ENCODE results near the gene ADIG. TPM values are rescaled to one million over a fixed set of nuclear protein-coding genes. Genes with fewer than 3 reads are reported as not detected.

ADIG gene
- total and polyA plus RNA-seq, 2 of the 8 experiments (the other 6 are each of a cell fraction or from before 2014, with no cell fraction given), result not detected

DNA sequence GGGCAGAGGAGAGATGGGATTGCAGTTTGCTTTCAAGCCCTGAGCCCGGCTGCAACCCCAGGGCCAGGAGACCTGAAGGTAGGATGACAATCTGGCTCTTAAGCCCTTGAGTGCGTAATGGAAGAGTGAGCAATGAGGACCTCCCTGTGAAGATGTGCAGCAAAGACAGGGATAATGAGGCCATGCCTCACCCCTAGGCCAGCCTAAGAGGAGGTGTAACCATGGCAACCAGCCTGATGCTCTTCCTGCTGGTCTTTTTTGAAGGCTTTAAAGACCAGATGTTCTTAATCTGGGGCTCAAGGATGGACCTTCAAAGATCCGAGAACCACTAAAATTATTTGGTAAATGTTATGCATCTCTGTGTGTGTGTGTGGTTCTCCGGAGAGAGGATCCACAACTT lies 28.8 kb downstream of the ADIG start:
- Histone ChIP-seq H2AK5ac (ENCODE audit: low read depth, low read length) (no peak overlapping the region), H2BK15ac (ENCODE audit: low read length) (no peak overlapping the region), H2BK20ac (ENCODE audit: low read length) (no peak overlapping the region), H3K56ac (replicated peaks; ENCODE audit: insufficient read length, low read depth, low read length) (no peak overlapping the region), H3K79me1 (ENCODE audit: low read depth, low read length) (no peaks in the 10 kb centered on the region), H3K4me1 (replicated peaks in 1 of 4; ENCODE audit: control insufficient read depth in 3 of 4, insufficient read depth in 4 of 4, low read length in 3 of 4) (no peaks in the 10 kb centered on the region; a peak in 2 of 7 replicates), H3K9me3 (ENCODE audit: insufficient read depth in 2 of 2, low read depth in 1 of 2, low read length in 1 of 2) (no peaks in the 10 kb centered on the region), H3K27ac (ENCODE audit: low read depth, low read length) (no peak overlapping the region), H3K4ac (replicated peaks; ENCODE audit: insufficient read length, low read depth, low read length) (no peak overlapping the region), H3K14ac (ENCODE audit: insufficient read length) (no peak overlapping the region), H3K23me2 (ENCODE audit: low read depth, low read length) (no peaks in the 10 kb centered on the region), H2BK120ac (replicated peaks; ENCODE audit: low read depth, low read length) (no peak overlapping the region), H3K27me3 (replicated peaks in 1 of 4; ENCODE audit: control insufficient read depth in 3 of 4, extremely low read depth in 1 of 4, insufficient read depth in 3 of 4, low read length in 3 of 4) (no peaks in the 10 kb centered on the region), H3K9ac (replicated peaks in 1 of 4; ENCODE audit: extremely low read depth in 1 of 4, low read depth in 3 of 4, low read length in 3 of 4) (no peak overlapping the region), H4K8ac (ENCODE audit: extremely low read depth, insufficient read depth, low read length) (no peak overlapping the region), H4K20me1 (replicated peaks in 1 of 2; ENCODE audit: control insufficient read depth in 1 of 2, insufficient read depth in 2 of 2, low read length in 2 of 2) (no peaks in the 10 kb centered on the region), H4K91ac (replicated peaks; ENCODE audit: insufficient read length, low read length) (no peak overlapping the region), H3K36me3 (ENCODE audit: control insufficient read depth in 2 of 4, insufficient read depth in 4 of 4, low read length in 3 of 4) (no peaks in the 10 kb centered on the region), H4K5ac (ENCODE audit: insufficient read length, low read depth, low read length) (no peak overlapping the region), H3K18ac (ENCODE audit: extremely low read depth, low read length) (no peak overlapping the region), H3K4me2 (ENCODE audit: insufficient read depth in 1 of 2, low read depth in 2 of 2, low read length in 2 of 2) (no peak overlapping the region), H2BK5ac (ENCODE audit: low read depth, low read length) (peak overlapping the region; percentile 19; the same call in 1 of the 2 replicates), H3K23ac (ENCODE audit: insufficient read length) (no peak overlapping the region), H2AFZ (ENCODE audit: low read length) (no peak overlapping the region), H2BK12ac (ENCODE audit: low read depth, low read length) (no peak overlapping the region), H3K79me2 (ENCODE audit: control insufficient read depth in 1 of 2, insufficient read depth in 2 of 2, low read length in 2 of 2) (no peaks in the 10 kb centered on the region), H3K4me3 (ENCODE audit: extremely low read depth in 1 of 4, insufficient read depth in 2 of 4, low read depth in 3 of 4, low read length in 4 of 4) (no peak overlapping the region)
- no peak for FAIRE-seq
- DNase-seq (ENCODE audit: low read depth in 1 of 2, low spot score in 2 of 2), result no peak
- TF ChIP-seq GTF2F1 (IDR thresholded peaks at IDR 0.05; ENCODE audit: borderline replicate concordance, low read depth, low read length) (no peak), CBX5 (IDR thresholded peaks at IDR 0.05; ENCODE audit: low read depth, low read length) (no peak), SRF (IDR thresholded peaks at IDR 0.05; ENCODE audit: low read depth, low read length) (no peak), TCF12 (IDR thresholded peaks at IDR 0.05; ENCODE audit: low read depth, low read length) (no peak), ASH2L (IDR thresholded peaks at IDR 0.05; ENCODE audit: low read length) (no peak), SIX5 (IDR thresholded peaks at IDR 0.05; ENCODE audit: low read depth, low read length) (no peak), CREB1 (IDR thresholded peaks at IDR 0.05) (no peak), TEAD4 (IDR thresholded peaks at IDR 0.05; ENCODE audit: low read depth, low read length) (no peak), SAP30 (IDR thresholded peaks at IDR 0.05; ENCODE audit: insufficient read depth, insufficient replicate concordance, low read length) (no peak), EP300 (IDR thresholded peaks at IDR 0.05; ENCODE audit: borderline replicate concordance in 1 of 2, low read depth in 2 of 2, low read length in 2 of 2) (no peak), CBX8 (IDR thresholded peaks at IDR 0.05; ENCODE audit: borderline replicate concordance, low read depth, low read length) (no peak), TAF1 (IDR thresholded peaks at IDR 0.05; ENCODE audit: low read depth, low read length) (no peak), NRF1 (IDR thresholded peaks at IDR 0.05; ENCODE audit: low read depth, low read length) (no peak), SP1 (IDR thresholded peaks at IDR 0.05; ENCODE audit: low read depth, low read length) (no peak)
- WGBS, 2 experiments (ENCODE audit: extremely low coverage in 1 of 2, insufficient coverage in 1 of 2, insufficient read length in 1 of 2, insufficient replicate concordance in 2 of 2, low coverage in 1 of 2, low lambda C conversion rate in 2 of 2, missing lambda C conversion rate in 1 of 2), result 94% methylated on average over 4 of the region's 4 CpGs; no CpG with 5 or more reads in 1 of the 2 experiments
- CTCF ChIA-PET (ENCODE audit: partially characterized antibody), result interaction anchor here (0.7 to 1.2 kb wide), 2 partner anchors 24 to 36 kb away, joined by 3 read pairs; no protein-coding TSS in a partner anchor
- POLR2A ChIA-PET (ENCODE audit: partially characterized antibody), result no interaction called here
